T-cell (primary cell): ENCODE data around the gene HUWE1. TPM values are rescaled to one million over a fixed set of nuclear protein-coding genes. Genes with fewer than 3 reads are reported as not detected.
A peak's percentile ranks its signal among the peaks of the same experiment; 100 is the strongest.

ENCODE experiments used
- ATAC-seq, 4 experiments: fragments of 200-7000 bp in 3 of 4; fragments of 150-1000 bp in 1 of 4; cut with Tn5 transposase; replicated peaks in 1 of 4; 1 replicate in 3 of 4; 2 replicates in 1 of 4; pipeline ENCODE4 v1.10.0; 2021; ENCODE audit warnings: moderate library complexity in 3 of 4, mild to moderate bottlenecking in 2 of 4, moderate number of reproducible peaks in 1 of 4
- CTCF ChIA-PET, 2 donors: fragments of 300-600 bp; sonication (Branson Sonifier 250); formaldehyde crosslinking; loops; one replicate each; lab custom pipeline; 2022; ENCODE audit warnings: antibody characterized with exemption in 2 of 2; lab: Charles Lee
- POLR2A ChIA-PET, 2 donors: fragments of 300-600 bp; sonication (Branson Sonifier 250); formaldehyde crosslinking; loops; one replicate each; lab custom pipeline; 2022; ENCODE audit warnings: antibody characterized with exemption in 2 of 2; lab: Charles Lee
- DNase-seq, 35 experiments: peaks; one replicate each; pipeline versions ENCODE4 v3.0.0 to v3.0.0-alpha.2; 2013 to 2023
- H3K27ac ChIP-seq: one replicate; pipeline ENCODE4 v1.5.1; 2013; ENCODE audit warnings: low read length
- H3K27me3 ChIP-seq, 2 experiments: replicated peaks in 1 of 2; 1 replicate in 1 of 2; 2 replicates in 1 of 2; pipeline versions ENCODE4 v1.6.1 to v1.7.0; 2013; ENCODE audit warnings: low read length in 1 of 2, mixed read lengths in 1 of 2; ENCODE audit not compliant: control insufficient read depth in 2 of 2, insufficient read depth in 2 of 2; ENCODE audit errors: extremely low read depth in 1 of 2
- H3K36me3 ChIP-seq, 2 donors: 1 replicate in 1 of 2; 2 replicates in 1 of 2; pipeline versions ENCODE4 v1.6.1 to v1.7.0; 2013; ENCODE audit warnings: low read length in 1 of 2; ENCODE audit not compliant: control insufficient read depth in 2 of 2, insufficient read depth in 1 of 2; ENCODE audit errors: extremely low read depth in 1 of 2
- H3K4me1 ChIP-seq, 2 experiments: 1 replicate in 1 of 2; 2 replicates in 1 of 2; pipeline versions ENCODE4 v1.6.1 to v1.7.0; 2013; ENCODE audit warnings: low read length in 2 of 2, mixed read lengths in 1 of 2; ENCODE audit not compliant: insufficient read depth in 2 of 2, control insufficient read depth in 1 of 2; ENCODE audit errors: extremely low read depth in 1 of 2
- H3K4me3 ChIP-seq, 2 donors: 1 replicate in 1 of 2; 2 replicates in 1 of 2; pipeline versions ENCODE4 v1.5.1 to v1.7.0; 2013; ENCODE audit warnings: mild to moderate bottlenecking in 2 of 2, low read length in 1 of 2, moderate library complexity in 1 of 2; ENCODE audit not compliant: control insufficient read depth in 1 of 2; ENCODE audit errors: extremely low read depth in 1 of 2
- H3K9me3 ChIP-seq: 2 replicates; pipeline ENCODE4 v1.7.0; 2013
- H3K27ac Mint-ChIP-seq, 2 donors: one replicate each; pipeline ENCODE4 v1.8.0; 2020 to 2021; ENCODE audit warnings: mild to moderate bottlenecking in 2 of 2, mixed read lengths in 2 of 2
- H3K27me3 Mint-ChIP-seq, 2 donors: one replicate each; pipeline ENCODE4 v1.8.0; 2021 to 2022; ENCODE audit warnings: mixed read lengths in 2 of 2
- H3K36me3 Mint-ChIP-seq: one replicate; pipeline ENCODE4 v1.8.0; 2021; ENCODE audit warnings: mixed read lengths
- H3K4me1 Mint-ChIP-seq, 3 donors: one replicate each; pipeline ENCODE4 v1.8.0; 2020 to 2022; ENCODE audit warnings: mixed read lengths in 3 of 3, mild to moderate bottlenecking in 1 of 3
- H3K4me3 Mint-ChIP-seq, 3 donors: one replicate each; pipeline ENCODE4 v1.8.0; 2020 to 2022; ENCODE audit warnings: mild to moderate bottlenecking in 3 of 3, mixed read lengths in 3 of 3, moderate library complexity in 3 of 3
- H3K9me3 Mint-ChIP-seq, 3 donors: one replicate each; pipeline ENCODE4 v1.8.0; 2020 to 2022; ENCODE audit warnings: mixed read lengths in 3 of 3
- WGBS: methylation state at CpG from one replicate; pipeline ENCODE4 v1.1.5; 2013; ENCODE audit warnings: missing lambda C conversion rate; ENCODE audit not compliant: insufficient coverage; 5-methylcytosine and 5-hydroxymethylcytosine counted together
- total RNA-seq, 35 experiments: library from RNA in 6 of 35; stranded (reverse) in 6 of 35; fragments of 120-200 nt in 1 of 35; gene quantifications; one replicate each; pipeline versions ENCODE4 v1.2.1 to v1.2.4 and lab custom pipeline; 2013 to 2026

HUWE1 gene
- total RNA-seq, 5 donors from 2014 or later (not counting 1 experiment from before 2014, with no cell fraction given), result 153 to 214 (median 179) TPM

DNA sequence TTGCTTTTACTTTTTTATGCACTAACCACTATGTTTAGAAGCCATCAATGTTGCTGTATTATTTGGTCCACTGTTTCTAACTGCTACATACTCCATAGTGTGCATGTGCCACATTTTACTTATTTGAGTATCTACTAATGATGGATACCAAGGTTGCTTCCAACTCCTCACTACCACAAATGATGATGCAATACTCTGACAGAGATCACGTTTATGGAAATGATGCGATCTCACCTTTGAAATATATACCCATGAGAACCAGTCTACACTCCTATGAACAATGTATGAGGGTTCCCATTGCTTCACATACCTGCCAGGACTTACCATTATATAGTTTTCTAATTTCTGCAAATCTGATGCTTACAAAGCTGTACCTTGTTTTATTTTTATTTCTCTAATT is 44.2 kb downstream of the HUWE1 start:
- Mint-ChIP-seq H3K4me3 (no peak overlapping the region), H3K27me3 (peaks cover 0 to 7% of the 10 kb centered on the region in 2 donors), H3K4me1 (peaks cover 0 to 4% (median 0%) of the 10 kb centered on the region in 3 donors), H3K9me3 (no peaks in the 10 kb centered on the region), H3K27ac (no peak overlapping the region), H3K36me3 (peaks cover 28% of the 10 kb centered on the region)
- CTCF ChIA-PET, result no interaction called here
- H3K27ac ChIP-seq, result no peak overlapping the region
- 100% methylated on average over 1 of the region's 2 CpGs for WGBS
- H3K4me3 ChIP-seq, result no peak overlapping the region
- no peak for DNase-seq
- no peaks in the 10 kb centered on the region for H3K4me1 ChIP-seq
- H3K36me3 ChIP-seq, result peaks cover 0 to 37% of the 10 kb centered on the region in 2 donors
- POLR2A ChIA-PET, result interaction anchor here in 1 of 2 donors (0.6 kb wide), 1 partner anchor 94 kb away, joined by 3 read pairs; no protein-coding TSS in a partner anchor
- H3K9me3 ChIP-seq, result no peaks in the 10 kb centered on the region
- no peak for ATAC-seq
- H3K27me3 ChIP-seq, result no peaks in the 10 kb centered on the region

DNA sequence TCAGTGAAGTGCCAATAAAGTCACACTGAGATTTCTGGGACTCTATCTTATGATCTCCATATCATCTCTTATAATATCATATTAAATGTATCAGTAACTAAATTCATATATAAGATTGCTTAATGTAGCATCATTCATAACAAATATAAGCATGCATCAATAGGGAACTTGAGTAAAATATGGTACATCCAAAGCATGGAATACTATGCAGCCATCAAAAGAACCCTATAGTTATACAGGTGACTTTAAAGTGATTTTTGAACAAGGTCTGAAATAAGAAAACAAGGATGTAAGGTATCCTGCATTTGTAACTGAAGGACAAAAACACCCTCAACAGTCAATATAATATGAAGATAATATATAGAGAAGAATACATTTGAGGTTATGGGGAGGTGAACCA is 47.3 kb downstream of the HUWE1 start:
- peaks cover 0 to 10% (median 4%) of the 10 kb centered on the region in 3 donors for H3K4me1 Mint-ChIP-seq
- CTCF ChIA-PET, result no interaction called here
- no peak for ATAC-seq
- Histone ChIP-seq H3K27me3 (no peaks in the 10 kb centered on the region), H3K4me3 (no peak overlapping the region), H3K4me1 (no peaks in the 10 kb centered on the region), H3K9me3 (no peaks in the 10 kb centered on the region), H3K27ac (no peak overlapping the region), H3K36me3 (peaks cover 0 to 24% of the 10 kb centered on the region in 2 donors)
- POLR2A ChIA-PET, result no interaction called here
- H3K27me3 Mint-ChIP-seq, result peaks cover 0 to 3% of the 10 kb centered on the region in 2 donors
- no peak for DNase-seq
- H3K27ac Mint-ChIP-seq, result no peak overlapping the region
- peaks cover 19% of the 10 kb centered on the region for H3K36me3 Mint-ChIP-seq
- H3K4me3 Mint-ChIP-seq, result no peak overlapping the region
- H3K9me3 Mint-ChIP-seq, result no peaks in the 10 kb centered on the region

DNA sequence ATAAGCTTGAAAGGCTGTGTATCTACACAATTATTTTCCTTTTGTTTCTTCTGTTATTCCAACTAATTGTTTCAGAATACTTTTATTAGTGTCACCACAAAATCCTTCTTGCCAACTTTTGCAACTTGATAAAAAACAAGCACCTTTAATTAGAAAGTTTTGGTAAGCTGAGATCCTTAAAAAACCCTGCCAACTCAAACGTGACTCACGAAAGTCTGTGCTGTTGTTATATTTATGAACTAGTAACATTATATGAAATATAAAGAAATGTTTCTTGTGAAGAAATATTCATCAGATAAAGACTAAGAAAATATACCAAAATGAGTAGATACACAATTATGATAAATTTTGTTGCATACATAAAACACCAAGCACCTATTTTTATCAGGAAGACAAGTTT is 49.0 kb downstream of the HUWE1 start:
- Histone ChIP-seq H3K4me3 (no peak overlapping the region), H3K4me1 (no peaks in the 10 kb centered on the region), H3K36me3 (peaks cover 0 to 31% of the 10 kb centered on the region in 2 donors), H3K27me3 (peaks cover 0 to 2% of the 10 kb centered on the region in 2 experiments), H3K27ac (no peak overlapping the region), H3K9me3 (no peaks in the 10 kb centered on the region)
- no peak for DNase-seq
- Mint-ChIP-seq H3K4me3 (no peak overlapping the region), H3K9me3 (no peaks in the 10 kb centered on the region), H3K4me1 (peaks cover 0 to 15% (median 6%) of the 10 kb centered on the region in 3 donors), H3K27me3 (peaks cover 0 to 3% of the 10 kb centered on the region in 2 donors), H3K27ac (no peak overlapping the region), H3K36me3 (peaks cover 21% of the 10 kb centered on the region)
- POLR2A ChIA-PET, result no interaction called here
- CTCF ChIA-PET, result interaction anchor here in 1 of 2 donors (0.7 kb wide), 1 partner anchor 826 kb away, joined by 3 read pairs; no protein-coding TSS in a partner anchor
- no CpG with 5 or more reads among the region's 2 CpGs for WGBS
- ATAC-seq, result no peak

DNA sequence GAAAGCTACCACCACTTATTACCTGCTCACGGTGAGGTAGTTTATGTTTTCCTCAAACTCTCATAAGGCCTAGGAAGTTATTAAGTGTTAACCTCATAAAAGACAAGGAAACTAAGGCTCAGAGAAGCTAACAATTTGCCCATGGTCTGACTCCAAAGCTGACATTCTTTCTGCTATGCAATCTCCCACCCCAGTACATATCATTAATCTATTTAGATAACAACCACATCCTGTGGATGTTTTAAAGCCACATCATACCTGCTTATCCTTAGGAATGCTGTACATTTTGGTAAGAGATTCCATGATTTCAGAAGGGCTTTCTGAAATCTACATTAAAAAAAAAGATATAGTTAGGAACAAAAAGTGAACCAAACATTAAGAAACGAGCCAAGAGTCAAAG is 55.4 kb downstream of the HUWE1 start:
- peaks cover 32% of the 10 kb centered on the region for H3K36me3 Mint-ChIP-seq
- no peaks in the 10 kb centered on the region for H3K9me3 Mint-ChIP-seq
- H3K27ac ChIP-seq, result no peak overlapping the region
- no peaks in the 10 kb centered on the region for H3K9me3 ChIP-seq
- peaks cover 0 to 7% of the 10 kb centered on the region in 2 donors for H3K27me3 Mint-ChIP-seq
- DNase-seq (no peak), ATAC-seq (no peak)
- H3K4me1 Mint-ChIP-seq, result peaks cover 3 to 12% (median 5%) of the 10 kb centered on the region in 3 donors
- H3K36me3 ChIP-seq, result peaks cover 0 to 77% of the 10 kb centered on the region in 2 donors
- WGBS, result no CpG with 5 or more reads among the region's 2 CpGs
- H3K4me3 ChIP-seq, result no peak overlapping the region
- peaks cover 0 to 2% of the 10 kb centered on the region in 2 experiments for H3K27me3 ChIP-seq
- POLR2A ChIA-PET, result interaction anchor here in 1 of 2 donors (0.6 kb wide), 1 partner anchor 17 kb away, joined by 5 read pairs; no protein-coding TSS in a partner anchor
- peak overlapping the region in 1 of 2 donors; percentile 23 for H3K27ac Mint-ChIP-seq
- no peaks in the 10 kb centered on the region for H3K4me1 ChIP-seq
- CTCF ChIA-PET, result interaction anchor here in 1 of 2 donors (0.6 kb wide), 1 partner anchor 315 kb away, joined by 3 read pairs; no protein-coding TSS in a partner anchor
- H3K4me3 Mint-ChIP-seq, result no peak overlapping the region

DNA sequence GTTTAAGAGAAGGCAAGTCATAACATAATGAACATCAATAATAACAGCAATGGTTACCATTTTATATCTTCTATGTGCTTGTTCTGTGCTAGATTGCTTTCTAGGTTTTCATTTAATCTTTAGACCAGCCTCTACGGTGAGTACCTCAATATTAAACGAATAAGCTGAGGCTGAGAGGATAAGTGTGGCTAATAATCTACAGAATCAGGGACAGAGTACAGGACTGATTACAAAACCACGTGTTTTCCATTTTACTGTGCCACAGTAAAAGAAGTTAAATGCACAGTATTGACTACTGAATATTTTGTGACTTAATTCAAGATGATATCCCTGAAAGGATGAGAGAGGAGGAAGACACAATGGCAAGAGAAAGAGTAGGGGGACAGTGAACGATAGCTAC is 56.3 kb downstream of the HUWE1 start:
- peaks cover 32% of the 10 kb centered on the region for H3K36me3 Mint-ChIP-seq
- H3K27me3 Mint-ChIP-seq, result peaks cover 0 to 4% of the 10 kb centered on the region in 2 donors
- ChIA-PET CTCF (no interaction called here), POLR2A (interaction anchor here in 1 of 2 donors (0.6 kb wide), 1 partner anchor 18 kb away, joined by 5 read pairs; no protein-coding TSS in a partner anchor)
- H3K4me3 Mint-ChIP-seq, result no peak overlapping the region
- no peaks in the 10 kb centered on the region for H3K4me1 ChIP-seq
- DNase-seq (no peak), ATAC-seq (no peak)
- H3K4me1 Mint-ChIP-seq, result peaks cover 1 to 10% (median 5%) of the 10 kb centered on the region in 3 donors
- H3K36me3 ChIP-seq, result peaks cover 0 to 80% of the 10 kb centered on the region in 2 donors
- no peak overlapping the region for H3K27ac ChIP-seq
- no peaks in the 10 kb centered on the region for H3K9me3 Mint-ChIP-seq
- WGBS, result no CpG with 5 or more reads among the region's 4 CpGs
- no peaks in the 10 kb centered on the region for H3K9me3 ChIP-seq
- H3K27me3 ChIP-seq, result peaks cover 0 to 2% of the 10 kb centered on the region in 2 experiments
- H3K4me3 ChIP-seq, result no peak overlapping the region
- H3K27ac Mint-ChIP-seq, result no peak overlapping the region

DNA sequence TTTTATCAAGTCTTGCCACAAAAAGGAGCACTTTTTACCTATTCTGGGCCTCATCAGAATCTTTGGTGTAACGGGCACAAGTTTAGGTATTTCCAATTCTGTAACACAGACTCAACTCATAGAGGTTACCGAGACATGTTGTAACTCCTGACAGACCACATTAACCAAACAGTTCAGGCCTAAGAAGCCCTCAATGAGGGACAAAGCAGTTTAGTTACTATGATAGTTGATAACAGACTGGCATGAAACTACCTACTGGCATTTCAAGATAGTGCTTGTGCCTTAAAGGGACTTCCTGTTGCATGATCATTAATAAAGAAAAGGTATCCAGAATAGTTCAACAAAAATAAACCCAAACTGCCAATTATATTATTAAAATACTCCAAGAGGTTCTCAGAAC is 64.1 kb downstream of the HUWE1 start:
- CTCF ChIA-PET, result no interaction called here
- H3K4me3 ChIP-seq, result no peak overlapping the region
- H3K27ac Mint-ChIP-seq, result no peak overlapping the region

More for the DNA sequence above, 64.1 kb downstream of the HUWE1 start:
- Histone ChIP-seq H3K4me1 (no peaks in the 10 kb centered on the region), H3K36me3 (peaks cover 0 to 76% of the 10 kb centered on the region in 2 donors), H3K27ac (no peak overlapping the region), H3K27me3 (no peaks in the 10 kb centered on the region), H3K9me3 (no peaks in the 10 kb centered on the region)
- no CpG with 5 or more reads among the region's 2 CpGs for WGBS
- H3K36me3 Mint-ChIP-seq, result peaks cover 39% of the 10 kb centered on the region
- peaks cover 0 to 14% of the 10 kb centered on the region in 2 donors for H3K27me3 Mint-ChIP-seq
- no peaks in the 10 kb centered on the region for H3K9me3 Mint-ChIP-seq
- ATAC-seq (no peak), DNase-seq (no peak)
- POLR2A ChIA-PET, result interaction anchor here in 1 of 2 donors (0.6 kb wide), 1 partner anchor 403 kb away, joined by 3 read pairs; no protein-coding TSS in a partner anchor
- no peak overlapping the region for H3K4me3 Mint-ChIP-seq
- peaks cover 0 to 7% (median 4%) of the 10 kb centered on the region in 3 donors for H3K4me1 Mint-ChIP-seq
